GM15510 (cell line): ENCODE results near the gene PRR13.

Experiments
- POLR2A ChIP-seq: IDR thresholded peaks from 3 replicates; pipeline ENCODE4 v1.6.1; 2011; ENCODE audit warnings: borderline replicate concordance; ENCODE audit not compliant: insufficient read length; ENCODE audit errors: extremely low read depth

PRR13 gene

GRCh38 chr12:53482626-53483168, 41.2 kb downstream of the PRR13 start:
- TF ChIP-seq POLR2A: no peak

- no peak for TF ChIP-seq POLR2A
These were observed 41.9 kb downstream of the PRR13 start for GRCh38 chr12:53483225-53483978.

GRCh38 chr12:53483979-53484377, 42.4 kb downstream of the PRR13 start:
- TF ChIP-seq POLR2A: no peak

DNA sequence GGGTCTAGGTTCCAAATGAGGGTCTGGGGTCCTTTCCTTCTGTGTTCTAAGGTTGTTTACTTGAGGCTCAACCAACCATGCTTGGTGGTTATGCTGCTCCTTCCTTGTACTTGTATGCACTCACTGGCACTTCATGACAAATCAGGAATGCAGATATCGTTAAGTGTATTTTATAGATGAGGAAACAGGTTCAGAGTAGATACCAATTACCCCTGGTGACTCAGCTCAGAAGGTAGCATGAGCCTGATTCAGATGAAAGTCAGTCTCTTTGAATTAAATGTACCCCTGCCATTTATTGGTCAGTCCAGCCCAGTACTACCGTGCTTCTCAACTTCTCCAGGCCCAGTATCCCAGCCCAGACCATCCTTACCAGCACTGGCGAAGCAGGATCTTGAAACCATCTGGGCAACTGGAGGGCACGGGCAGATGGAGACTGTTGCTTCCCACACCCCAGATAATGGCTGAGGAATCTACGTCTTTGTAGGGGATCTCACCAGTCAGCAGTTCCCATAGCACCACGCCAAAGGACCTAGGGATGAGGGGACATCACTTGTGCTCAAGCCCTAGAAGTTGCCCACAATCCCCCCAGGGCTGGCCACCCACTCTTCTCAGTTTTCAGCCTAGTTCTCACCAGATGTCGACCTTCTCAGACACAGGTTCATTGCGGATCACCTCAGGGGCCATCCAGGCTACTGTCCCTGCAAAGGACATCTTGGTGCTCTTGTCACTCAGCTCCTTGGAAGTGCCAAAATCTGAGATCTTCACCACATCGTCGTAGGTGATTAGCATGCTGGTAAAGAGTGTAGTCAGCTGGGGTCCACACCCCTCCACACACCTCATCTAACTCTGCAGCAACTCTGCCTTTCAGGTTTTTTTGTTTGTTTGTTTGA, 43.4 kb downstream of the PRR13 start:
- TF ChIP-seq POLR2A: no peak

GRCh38 chr12:53485955-53486735, 44.6 kb downstream of the PRR13 start:
- no peak for TF ChIP-seq POLR2A

DNA sequence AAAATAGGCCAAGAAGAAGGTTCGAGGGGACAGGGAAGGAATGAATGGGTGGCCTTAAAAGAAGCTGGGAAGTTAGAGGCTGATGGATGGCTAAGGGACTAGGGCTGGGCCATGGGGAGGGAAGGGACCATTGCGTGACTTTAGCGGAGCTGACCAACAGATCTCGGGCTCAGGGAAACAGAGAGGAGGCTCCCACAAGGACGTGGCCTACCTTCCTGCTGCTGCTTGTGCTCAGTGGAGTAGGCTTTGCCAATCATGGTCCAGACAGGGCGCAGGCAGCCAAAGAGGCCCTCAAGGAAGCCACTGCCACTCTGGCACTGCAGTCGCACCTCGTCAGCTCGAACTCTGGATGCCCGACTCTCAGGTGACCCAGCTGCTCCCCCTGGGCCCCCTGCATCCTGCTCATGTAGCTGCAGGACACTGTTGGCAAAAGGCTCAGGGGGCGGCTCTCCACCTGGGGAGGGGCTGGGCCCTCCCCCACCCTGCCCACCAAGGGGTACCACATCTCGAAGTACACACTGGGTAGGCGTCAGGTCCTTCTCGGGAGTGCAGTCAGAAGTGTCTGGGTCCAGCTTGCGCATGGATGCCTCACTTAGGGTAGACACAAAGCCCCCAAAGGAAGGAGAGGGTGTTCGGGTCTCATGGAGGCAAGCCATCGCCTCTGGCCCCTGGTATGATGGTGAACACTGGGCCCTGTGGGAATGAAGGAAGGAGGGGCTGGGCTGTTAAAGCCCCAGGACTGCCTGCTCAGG, 45.4 kb downstream of the PRR13 start:
- TF ChIP-seq POLR2A: no peak

DNA sequence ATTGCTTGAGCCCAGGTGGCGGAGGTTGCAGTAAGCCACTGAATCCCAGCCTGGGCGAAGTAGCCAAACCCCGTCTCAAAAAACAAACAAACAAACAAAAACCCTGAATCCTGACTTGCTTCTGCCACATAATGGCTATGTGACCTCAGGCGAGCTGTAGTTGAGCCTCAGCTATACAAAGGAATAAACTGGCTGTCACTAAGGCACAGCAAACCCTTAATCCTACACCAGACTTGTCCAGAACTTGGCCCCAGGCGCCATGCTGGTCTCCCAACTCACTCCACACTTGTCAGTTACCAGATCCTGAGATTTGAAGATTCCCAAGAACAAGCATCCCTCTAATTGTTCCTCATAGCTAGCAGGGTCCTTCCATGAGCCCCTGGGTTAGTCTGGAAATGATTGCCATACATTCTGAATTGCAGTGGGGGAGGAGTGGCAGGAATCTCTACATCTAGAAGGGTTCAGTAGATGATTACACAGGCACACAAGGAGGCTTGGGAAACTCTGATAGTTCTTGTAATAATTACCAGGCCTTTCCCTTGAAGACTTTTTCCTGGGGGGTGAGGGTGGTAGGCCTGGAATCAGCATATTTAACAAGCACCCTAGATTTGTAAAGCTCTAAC, 47.8 kb downstream of the PRR13 start:
- TF ChIP-seq POLR2A: no peak

DNA sequence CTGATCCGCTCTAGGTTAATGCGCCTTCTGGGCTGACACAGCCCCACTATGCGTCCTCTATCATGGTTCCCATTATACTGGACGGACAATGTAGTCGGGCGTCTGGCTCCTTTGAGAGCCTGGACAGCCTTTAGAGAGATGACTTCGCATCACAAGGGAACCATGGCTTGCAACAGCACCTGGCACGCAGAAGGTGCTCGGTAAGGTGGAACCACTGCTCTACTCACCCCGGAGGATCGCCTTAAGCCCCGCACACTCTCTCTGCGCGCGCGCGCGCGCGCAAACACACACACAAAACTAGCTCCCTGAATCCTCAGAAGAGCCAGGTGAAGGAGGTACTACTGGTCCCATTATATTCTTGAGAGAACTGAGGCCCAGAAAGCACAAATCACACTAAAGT, 50.7 kb downstream of the PRR13 start:
- TF ChIP-seq POLR2A: no peak

DNA sequence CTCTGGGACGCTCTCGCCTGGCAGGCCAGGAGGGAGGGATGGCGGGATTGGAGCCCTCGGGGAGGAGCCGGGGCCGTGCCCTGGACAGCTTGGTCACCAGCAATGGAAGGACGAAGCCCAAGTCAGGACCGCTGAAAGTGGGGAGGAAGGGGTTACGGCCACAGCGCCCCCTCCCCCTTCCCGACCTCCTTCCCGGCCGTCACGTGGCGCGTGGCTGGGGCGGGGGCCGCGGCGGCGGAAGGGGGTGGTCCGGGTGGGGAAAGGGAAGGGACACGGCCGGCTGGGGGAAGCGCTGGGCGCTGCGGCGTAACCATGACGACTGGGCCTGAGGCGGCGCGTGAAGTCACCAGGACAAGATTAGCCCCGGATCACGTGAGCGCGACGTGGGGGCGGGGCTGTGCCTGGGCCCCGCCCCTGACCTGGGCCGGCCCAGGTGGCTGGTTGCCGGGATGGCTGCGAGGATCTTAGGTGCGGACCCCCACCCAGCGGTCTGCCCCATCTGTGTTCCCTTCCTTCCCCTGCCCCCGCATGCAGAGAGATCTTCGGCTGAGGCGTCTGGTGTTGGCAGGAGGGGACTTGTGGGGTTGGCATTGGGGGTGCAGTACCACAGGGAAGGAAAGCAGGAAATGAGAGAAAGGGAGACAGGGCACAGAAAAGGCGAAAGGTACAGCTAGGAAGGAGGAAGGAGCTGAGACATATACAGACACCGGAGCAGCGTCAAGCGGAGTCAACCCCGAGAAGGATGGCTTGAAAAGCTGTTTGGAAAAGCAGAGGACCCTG, 51.5 kb downstream of the PRR13 start:
- TF ChIP-seq POLR2A: peak; percentile 84

- no peak for TF ChIP-seq POLR2A
These were observed 52.3 kb downstream of the PRR13 start for GRCh38 chr12:53493610-53494391.
